HG02642 (cell line): ENCODE results near the gene NDUFA5.

Experiments used
- ATAC-seq: cut with Tn5 transposase; IDR thresholded peaks from one replicate; pipeline ENCODE4 v1.9.1; 2021; ENCODE audit warnings: mild to moderate bottlenecking; ENCODE audit not compliant: unreplicated experiment, poor library complexity

NDUFA5 gene

GRCh38 chr7:123557398-123558288, at the start of gene NDUFA5:
Gene NDUFA5, minus strand, starts transcription at chr7:123557818. Its CDS starts 23 bp downstream, at chr7:123557795.
- peak; percentile 99 for ATAC-seq

- no peak for ATAC-seq
Observed at GRCh38 chr7:123604739-123605138, 47.1 kb upstream of the NDUFA5 start.

GRCh38 chr7:123602648-123603047, 45.0 kb upstream of the NDUFA5 start:
- no peak for ATAC-seq

GRCh38 chr7:123601530-123601929, 43.9 kb upstream of the NDUFA5 start, which contains the start of gene ASB15:
Gene ASB15, plus strand, starts transcription at chr7:123601821. Its CDS starts 12,682 bp downstream, at chr7:123614503.
- no peak for ATAC-seq

GRCh38 chr7:123600876-123601275, 43.3 kb upstream of the NDUFA5 start:
- no peak for ATAC-seq

- no peak for ATAC-seq
Observed at GRCh38 chr7:123599766-123600165, 42.1 kb upstream of the NDUFA5 start.

GRCh38 chr7:123598657-123599056, 41.0 kb upstream of the NDUFA5 start:
- no peak for ATAC-seq

- ATAC-seq = no peak
Observed at GRCh38 chr7:123594813-123595241, 37.2 kb upstream of the NDUFA5 start.

GRCh38 chr7:123588376-123588775, 30.8 kb upstream of the NDUFA5 start:
- no peak for ATAC-seq

GRCh38 chr7:123583821-123584220, 26.2 kb upstream of the NDUFA5 start:
- ATAC-seq = no peak

- peak; percentile 20 for ATAC-seq
Observed at GRCh38 chr7:123581162-123581459, 23.5 kb upstream of the NDUFA5 start.

- peak; percentile 89 for ATAC-seq
Observed at GRCh38 chr7:123580406-123581161, 23.0 kb upstream of the NDUFA5 start.

- ATAC-seq = no peak
Observed at GRCh38 chr7:123579416-123579815, 21.8 kb upstream of the NDUFA5 start.

- ATAC-seq = no peak
Observed at GRCh38 chr7:123573896-123574467, 16.4 kb upstream of the NDUFA5 start.

- no peak for ATAC-seq
Observed at GRCh38 chr7:123573341-123573740, 15.7 kb upstream of the NDUFA5 start.

- no peak for ATAC-seq
Observed at GRCh38 chr7:123571684-123572083, 14.1 kb upstream of the NDUFA5 start.

GRCh38 chr7:123571187-123571586, 13.6 kb upstream of the NDUFA5 start:
- no peak for ATAC-seq

GRCh38 chr7:123570390-123571182, 13.0 kb upstream of the NDUFA5 start:
- no peak for ATAC-seq

- ATAC-seq = no peak
Observed at GRCh38 chr7:123569352-123570010, 11.9 kb upstream of the NDUFA5 start.

GRCh38 chr7:123562121-123562520, 4.5 kb upstream of the NDUFA5 start:
- ATAC-seq = no peak
